Germinal center (tissue), 1 donor: Measurements from ENCODE around the gene ERC1.

Source experiments
- DNase-seq: peaks from one replicate; pipeline ENCODE4 v3.0.0; 2012; ENCODE audit warnings: mixed read lengths, low spot score

ERC1 gene

DNA sequence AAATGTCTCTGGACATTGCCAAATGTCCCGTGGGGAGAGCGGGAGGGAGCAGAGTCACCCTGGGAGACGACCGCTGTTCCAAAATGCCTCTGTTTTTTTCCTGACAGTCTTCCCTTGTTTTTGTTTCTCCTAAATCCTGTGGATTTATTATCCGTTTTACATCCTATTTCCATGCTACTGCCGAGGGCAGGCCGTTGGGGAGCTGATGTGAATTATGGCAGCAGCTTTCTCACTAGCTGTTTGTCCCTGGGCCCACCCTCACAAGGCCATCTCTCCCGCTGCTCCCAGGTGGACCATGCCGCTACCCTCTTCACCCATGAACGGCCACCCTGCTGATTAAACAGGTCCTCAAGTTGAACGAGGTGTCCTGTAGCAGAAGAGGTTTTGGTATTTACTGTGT, 548.1 kb downstream of the ERC1 start:
- no peak for DNase-seq

DNA sequence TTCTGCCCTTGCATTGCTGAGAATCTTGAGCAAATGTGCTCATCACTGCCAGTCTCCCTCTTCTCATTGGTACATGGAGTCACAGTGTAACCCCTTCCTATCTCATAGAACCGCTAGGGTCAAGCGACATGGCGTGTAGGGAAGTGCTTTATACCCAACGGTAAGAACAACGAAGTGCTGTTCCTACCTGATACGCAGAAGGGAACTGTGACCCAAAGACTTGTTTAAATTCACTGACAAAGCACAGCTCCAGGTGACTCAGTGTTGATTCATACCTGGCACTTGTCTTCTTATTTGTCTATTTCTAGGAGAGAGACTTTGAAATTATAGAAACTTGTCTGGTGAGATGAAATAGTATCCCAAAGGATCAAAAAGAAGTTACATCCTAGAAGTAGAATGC, 549.7 kb downstream of the ERC1 start:
- DNase-seq = no peak

DNA sequence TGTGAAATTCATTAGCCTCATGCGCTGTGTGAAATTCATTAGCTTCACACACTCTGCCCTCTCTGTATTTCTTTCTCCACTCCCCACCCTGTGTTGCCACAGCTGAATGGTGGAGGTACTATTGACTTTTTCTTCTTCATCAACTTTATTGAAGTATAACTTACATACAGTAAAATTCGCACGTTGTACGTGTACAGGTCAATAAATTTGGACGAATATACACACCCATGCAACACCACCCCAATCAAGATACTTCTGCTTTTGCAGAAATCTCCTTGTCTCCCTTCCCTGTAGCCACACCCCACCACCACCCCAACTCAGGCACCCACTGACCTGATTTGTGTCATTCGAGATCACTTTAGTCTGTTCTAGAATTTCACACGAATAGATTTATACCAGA, 551.6 kb downstream of the ERC1 start:
- DNase-seq = no peak

DNA sequence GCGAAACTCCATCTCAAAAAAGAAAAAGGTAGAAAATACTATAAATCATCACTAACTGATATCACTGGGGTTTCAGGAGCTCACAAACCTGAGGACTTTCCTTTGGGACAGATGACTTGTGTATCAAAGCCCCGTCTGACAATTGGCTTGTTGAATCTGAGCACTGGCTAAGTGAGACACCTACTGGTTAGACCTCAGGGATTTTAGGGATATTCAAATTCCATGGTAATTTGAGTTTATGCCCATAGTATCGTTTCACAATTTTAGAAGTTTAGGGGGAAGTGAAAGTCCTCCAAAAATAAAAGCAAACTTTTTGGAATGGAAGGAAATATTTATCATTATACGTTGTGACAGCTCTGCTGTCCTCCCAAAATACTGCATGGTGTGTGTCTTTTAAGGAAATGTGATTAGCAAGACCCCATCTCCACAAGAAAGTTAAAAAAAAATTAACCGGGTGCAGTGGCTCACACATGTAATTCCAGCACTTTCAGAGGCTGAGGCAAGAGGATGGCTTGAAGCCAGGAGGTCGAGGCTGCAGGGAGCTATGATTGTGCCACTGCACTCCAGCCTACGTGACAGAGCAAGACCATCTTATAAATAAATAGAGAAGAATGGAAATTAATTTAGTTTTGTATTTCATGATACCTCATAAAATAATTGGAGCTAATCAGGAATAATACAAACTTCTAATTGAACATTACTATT, 554.1 kb downstream of the ERC1 start:
- no peak for DNase-seq
